Measurements from ENCODE around the gene RIPOR3.

The RIPOR3 gene

DNA sequence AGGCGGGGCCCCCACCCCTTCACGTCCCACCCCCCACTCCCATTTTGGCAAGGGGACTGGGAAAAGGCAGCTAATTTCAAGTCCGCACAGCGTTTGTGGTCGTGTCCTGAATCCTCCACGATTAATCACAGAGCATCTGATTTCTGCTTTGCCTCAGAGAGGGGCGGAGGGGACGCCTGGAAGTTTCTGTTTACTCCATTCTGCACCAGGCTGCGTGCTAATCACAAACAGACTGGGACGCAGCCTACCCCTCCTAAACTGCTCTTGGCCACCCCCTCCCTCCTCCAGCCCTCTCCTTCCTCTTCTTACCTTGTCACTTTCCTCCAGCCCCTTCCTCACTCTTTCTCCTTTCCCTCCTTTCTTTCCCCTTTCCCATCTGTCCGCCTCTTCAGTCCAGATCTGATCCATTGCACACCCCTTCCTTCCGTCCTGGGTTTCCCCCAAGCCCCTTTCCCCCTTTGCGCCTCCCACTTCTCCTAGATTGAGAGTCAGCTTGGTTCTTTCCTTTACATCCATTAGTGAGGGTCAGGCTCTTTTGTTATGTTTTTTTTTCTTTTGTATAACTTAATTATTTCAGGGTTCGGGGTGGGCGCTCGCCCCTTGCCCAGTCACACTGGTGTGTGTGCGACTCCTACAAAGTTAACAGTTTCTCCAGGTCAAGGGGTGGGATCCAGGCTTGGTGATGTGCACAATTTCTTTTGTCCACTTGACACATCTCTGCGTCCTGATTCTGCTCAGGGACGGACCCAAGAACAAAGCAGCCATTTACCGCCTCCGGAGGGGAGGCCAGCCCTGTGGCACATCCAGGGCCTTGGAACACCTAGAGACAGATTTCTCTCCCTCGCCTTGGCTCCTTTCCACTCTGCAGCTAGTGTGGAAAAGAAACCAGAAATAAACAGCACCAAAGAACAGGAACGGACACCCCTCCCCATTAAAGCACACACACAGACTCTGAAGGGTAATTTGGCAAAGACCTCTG lies 520 bp upstream of the RIPOR3 start:
- TF ChIP-seq, protein P1, sequence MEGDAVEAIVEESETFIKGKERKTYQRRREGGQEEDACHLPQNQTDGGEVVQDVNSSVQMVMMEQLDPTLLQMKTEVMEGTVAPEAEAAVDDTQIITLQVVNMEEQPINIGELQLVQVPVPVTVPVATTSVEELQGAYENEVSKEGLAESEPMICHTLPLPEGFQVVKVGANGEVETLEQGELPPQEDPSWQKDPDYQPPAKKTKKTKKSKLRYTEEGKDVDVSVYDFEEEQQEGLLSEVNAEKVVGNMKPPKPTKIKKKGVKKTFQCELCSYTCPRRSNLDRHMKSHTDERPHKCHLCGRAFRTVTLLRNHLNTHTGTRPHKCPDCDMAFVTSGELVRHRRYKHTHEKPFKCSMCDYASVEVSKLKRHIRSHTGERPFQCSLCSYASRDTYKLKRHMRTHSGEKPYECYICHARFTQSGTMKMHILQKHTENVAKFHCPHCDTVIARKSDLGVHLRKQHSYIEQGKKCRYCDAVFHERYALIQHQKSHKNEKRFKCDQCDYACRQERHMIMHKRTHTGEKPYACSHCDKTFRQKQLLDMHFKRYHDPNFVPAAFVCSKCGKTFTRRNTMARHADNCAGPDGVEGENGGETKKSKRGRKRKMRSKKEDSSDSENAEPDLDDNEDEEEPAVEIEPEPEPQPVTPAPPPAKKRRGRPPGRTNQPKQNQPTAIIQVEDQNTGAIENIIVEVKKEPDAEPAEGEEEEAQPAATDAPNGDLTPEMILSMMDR (IDR thresholded peaks at IDR 0.05; ENCODE audit: low read depth, low read length, missing control alignments) = no peak
- DNase-seq (ENCODE audit: low read depth) = no peak
- H3K4me3 ChIP-seq (ENCODE audit: low read depth, low read length) = no peak overlapping the region

DNA sequence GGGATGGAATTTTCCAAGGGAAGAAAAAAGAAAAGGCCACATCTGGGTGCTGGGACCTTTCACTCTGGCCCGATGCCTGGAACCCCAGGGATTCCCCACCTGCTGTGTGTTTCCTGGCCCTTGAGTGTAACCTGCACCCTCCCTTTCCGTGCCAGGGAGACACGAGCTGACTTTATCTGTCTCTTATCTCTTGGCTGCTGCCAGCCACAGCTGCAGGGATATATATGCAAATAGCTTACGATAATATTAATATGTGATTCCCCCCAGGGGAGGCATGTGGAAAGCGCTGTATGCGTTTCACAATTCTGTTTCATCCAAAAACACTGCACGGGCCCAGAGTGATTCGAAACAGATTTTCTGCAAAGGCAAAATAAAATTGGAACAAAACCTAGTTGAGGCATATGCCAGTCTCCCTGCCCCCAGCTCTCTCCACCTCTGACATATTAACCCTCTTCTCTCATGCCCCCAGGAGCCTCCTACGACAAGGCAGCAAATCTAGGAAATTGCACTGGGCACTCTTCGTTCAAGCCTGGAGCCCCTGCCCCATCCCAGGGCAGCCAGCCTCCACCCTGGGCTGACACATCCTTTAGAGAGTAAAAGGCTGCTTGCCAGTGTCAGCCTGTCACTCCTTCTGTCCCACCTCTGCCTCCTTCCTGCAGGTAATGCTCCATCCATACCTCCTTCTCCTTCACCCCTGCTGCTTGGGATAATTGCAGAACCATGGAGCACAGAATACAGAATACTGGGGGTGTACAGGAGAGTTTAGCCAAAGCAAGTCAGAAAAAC lies 1.3 kb downstream of the RIPOR3 start:
- H3K4me3 ChIP-seq (ENCODE audit: low read depth, low read length) = no peak overlapping the region
- TF ChIP-seq, protein P1 (IDR thresholded peaks at IDR 0.05; ENCODE audit: low read depth, low read length, missing control alignments) = no peak
- no peak for DNase-seq (ENCODE audit: low read depth)

DNA sequence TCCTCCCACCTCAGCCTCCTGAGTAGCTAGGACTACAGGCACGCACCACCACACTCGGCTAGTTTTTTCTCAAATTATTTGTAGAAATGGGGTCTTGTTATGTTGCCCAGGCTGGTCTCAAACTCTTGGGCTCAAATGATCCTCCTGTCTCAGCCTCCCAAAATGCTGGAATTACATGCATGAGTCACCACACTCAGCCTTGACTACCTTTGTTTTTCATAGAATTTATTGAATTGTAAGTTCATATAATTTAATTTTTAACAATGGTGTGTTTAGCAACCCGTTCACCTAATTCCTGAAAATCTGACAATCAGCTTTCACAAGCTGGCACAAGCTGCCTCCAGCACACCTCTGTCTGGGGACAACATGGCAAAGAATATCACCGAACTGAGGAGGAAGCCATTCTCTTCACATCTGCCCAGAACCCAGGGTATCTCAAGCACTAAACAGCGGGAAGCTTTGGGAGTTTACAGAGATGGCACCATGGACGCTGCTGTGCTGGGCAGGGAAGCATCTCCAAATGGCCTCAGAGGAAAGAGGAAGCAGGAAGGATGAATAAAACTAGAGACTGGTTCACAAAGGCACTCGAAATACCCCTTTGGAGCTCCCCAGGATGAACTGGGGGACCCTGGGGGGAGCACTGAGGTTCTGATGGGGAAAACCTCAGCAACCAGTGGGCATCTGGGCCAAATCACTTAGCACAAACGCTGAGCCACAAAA lies 2.9 kb downstream of the RIPOR3 start:
- no peak overlapping the region for H3K4me3 ChIP-seq (ENCODE audit: low read depth, low read length)
- TF ChIP-seq, protein P1 (IDR thresholded peaks at IDR 0.05; ENCODE audit: low read depth, low read length, missing control alignments) = no peak
- DNase-seq (ENCODE audit: low read depth) = no peak

DNA sequence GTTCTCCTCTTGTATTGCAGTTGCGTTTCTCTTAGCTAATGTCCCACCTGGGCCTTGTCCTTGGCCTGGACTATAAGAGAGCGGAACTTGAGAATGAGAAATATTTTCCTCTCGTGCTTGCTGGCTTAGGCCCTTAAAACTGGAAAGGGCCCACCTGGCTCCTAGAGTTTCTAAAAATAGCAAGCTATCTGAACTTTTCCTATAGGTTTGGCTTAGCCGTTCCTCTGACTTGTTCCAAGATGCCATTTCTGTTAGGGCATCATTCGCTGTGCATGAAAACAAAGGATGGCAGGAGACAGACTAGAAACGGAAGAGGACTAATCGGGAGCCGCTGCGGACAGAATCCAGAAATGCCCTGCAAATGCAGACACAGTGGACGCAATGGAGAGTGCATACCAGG lies 4.5 kb downstream of the RIPOR3 start:
- TF ChIP-seq, protein P1 (IDR thresholded peaks at IDR 0.05; ENCODE audit: low read depth, low read length, missing control alignments) = no peak
- no peak overlapping the region for H3K4me3 ChIP-seq (ENCODE audit: low read depth, low read length)
- no peak for DNase-seq (ENCODE audit: low read depth)

DNA sequence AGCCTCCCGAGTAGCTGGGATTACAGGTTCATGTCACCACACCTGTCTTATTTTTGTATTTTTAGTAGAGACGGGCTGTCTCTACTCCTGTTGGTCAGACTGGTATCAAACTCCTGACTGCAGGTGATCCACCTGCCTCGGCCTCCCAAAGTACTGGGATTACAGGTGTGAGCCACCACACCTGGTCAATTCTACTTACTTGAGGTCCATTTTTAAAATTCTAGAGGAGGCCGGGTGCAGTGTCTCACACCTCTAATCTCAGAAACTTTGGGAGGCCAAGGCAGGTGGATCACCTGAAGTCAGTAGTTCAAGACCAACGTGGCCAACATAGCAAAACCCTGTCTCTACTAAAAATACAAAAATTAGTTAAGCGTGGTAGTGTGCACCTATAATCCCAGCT lies 7.8 kb downstream of the RIPOR3 start:
- TF ChIP-seq, protein P1 (IDR thresholded peaks at IDR 0.05; ENCODE audit: low read depth, low read length, missing control alignments) = no peak
- DNase-seq (ENCODE audit: low read depth) = no peak

DNA sequence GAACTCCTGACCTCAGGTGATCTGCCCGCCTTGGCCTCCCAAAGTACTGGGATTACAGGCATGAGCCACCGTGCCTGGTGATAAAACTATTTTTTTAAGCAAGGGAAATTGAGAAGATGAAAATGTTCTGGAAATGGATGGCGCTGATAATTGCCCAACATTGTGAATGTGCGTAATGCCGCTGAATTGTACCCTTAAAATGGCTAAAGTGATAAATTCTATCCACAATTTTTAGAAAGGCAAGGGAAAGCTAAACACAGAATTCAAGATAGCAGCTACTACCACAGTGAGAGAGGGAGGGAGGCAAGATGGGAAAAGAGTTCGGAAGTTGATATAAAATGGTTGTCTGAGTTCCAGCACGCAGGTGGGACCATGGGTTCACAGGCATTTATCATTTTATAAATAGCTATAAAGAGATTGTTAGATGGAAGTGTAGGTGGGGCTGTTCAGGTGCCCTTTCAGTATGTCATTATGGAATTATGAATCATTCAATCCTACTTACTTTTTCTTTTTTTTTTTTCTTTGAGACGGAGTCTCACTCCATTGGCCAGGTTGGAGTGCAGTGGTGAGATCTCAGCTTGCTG lies 8.3 kb downstream of the RIPOR3 start:
- no peak overlapping the region for H3K4me3 ChIP-seq (ENCODE audit: low read depth, low read length)
- TF ChIP-seq, protein P1 (IDR thresholded peaks at IDR 0.05; ENCODE audit: low read depth, low read length, missing control alignments) = no peak
- no peak for DNase-seq (ENCODE audit: low read depth)

More for the DNA sequence above, 7.8 kb downstream of the RIPOR3 start:
- H3K4me3 ChIP-seq (ENCODE audit: low read depth, low read length) = no peak overlapping the region

Data from GM12864 (cell line).